Left ventricle myocardium inferior (tissue), 1 donor: ENCODE measurements around the gene SORCS1. TPM values are rescaled to one million over a fixed set of nuclear protein-coding genes. Genes with fewer than 3 reads are reported as not detected.

Source experiments
- DNase-seq: peaks from one replicate; pipeline ENCODE4 v3.0.0-alpha.2; 2020
- H3K27ac ChIP-seq: fragments of 200-600 bp; replicated peaks from 2 replicates; pipeline ENCODE4 v1.8.0; 2021
- H3K27me3 ChIP-seq: fragments of 200-600 bp; 2 replicates; pipeline ENCODE4 v1.8.0; 2021; ENCODE audit warnings: low read depth
- H3K36me3 ChIP-seq: fragments of 200-600 bp; 2 replicates; pipeline ENCODE4 v1.8.0; 2021
- H3K4me1 ChIP-seq: fragments of 200-600 bp; 2 replicates; pipeline ENCODE4 v1.8.0; 2021
- H3K4me3 ChIP-seq: fragments of 200-600 bp; 2 replicates; pipeline ENCODE4 v1.8.0; 2021; ENCODE audit warnings: mild to moderate bottlenecking, moderate library complexity
- H3K9me3 ChIP-seq: fragments of 200-600 bp; replicated peaks from 2 replicates; pipeline ENCODE4 v1.8.0; 2021
- intact Hi-C: fragments of 100-400 bp; cut with micrococcal nuclease; formaldehyde crosslinking; loops from one replicate; pipeline ENCODE4 v1.11.0; 2022
- total RNA-seq: library from RNA; stranded (reverse); fragmentation: NEBNext Ultra II Directional; extraction: Animal tissue kit (Norgen Biotek cat#: 25700); gene quantifications from one replicate; pipeline ENCODE4 v1.2.1, GENCODE V29; 2021
- TF ChIP-seq, protein P1 (sequence below): fragments of 200-600 bp; IDR thresholded peaks from 2 replicates; pipeline ENCODE4 v1.8.0; 2021; ENCODE audit warnings: antibody characterized with exemption, mild to moderate bottlenecking, borderline replicate concordance
- donor health status: DM: no; HTN: yes; CAD: no; lungs with severe emphysema.

Gene SORCS1
- total RNA-seq, 1 donor from 2014 or later: 2.9 TPM

- no peak overlapping the region for H3K4me3 ChIP-seq
- intact Hi-C loops: no loop called here
- H3K9me3 ChIP-seq: no peaks in the 10 kb centered on the region
- no peaks in the 10 kb centered on the region for H3K36me3 ChIP-seq
- H3K27ac ChIP-seq: no peak overlapping the region
- TF ChIP-seq, protein P1, sequence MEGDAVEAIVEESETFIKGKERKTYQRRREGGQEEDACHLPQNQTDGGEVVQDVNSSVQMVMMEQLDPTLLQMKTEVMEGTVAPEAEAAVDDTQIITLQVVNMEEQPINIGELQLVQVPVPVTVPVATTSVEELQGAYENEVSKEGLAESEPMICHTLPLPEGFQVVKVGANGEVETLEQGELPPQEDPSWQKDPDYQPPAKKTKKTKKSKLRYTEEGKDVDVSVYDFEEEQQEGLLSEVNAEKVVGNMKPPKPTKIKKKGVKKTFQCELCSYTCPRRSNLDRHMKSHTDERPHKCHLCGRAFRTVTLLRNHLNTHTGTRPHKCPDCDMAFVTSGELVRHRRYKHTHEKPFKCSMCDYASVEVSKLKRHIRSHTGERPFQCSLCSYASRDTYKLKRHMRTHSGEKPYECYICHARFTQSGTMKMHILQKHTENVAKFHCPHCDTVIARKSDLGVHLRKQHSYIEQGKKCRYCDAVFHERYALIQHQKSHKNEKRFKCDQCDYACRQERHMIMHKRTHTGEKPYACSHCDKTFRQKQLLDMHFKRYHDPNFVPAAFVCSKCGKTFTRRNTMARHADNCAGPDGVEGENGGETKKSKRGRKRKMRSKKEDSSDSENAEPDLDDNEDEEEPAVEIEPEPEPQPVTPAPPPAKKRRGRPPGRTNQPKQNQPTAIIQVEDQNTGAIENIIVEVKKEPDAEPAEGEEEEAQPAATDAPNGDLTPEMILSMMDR: no peak
- DNase-seq: no peak
- H3K27me3 ChIP-seq: peaks cover 46% of the 10 kb centered on the region
- no peaks in the 10 kb centered on the region for H3K4me1 ChIP-seq
These were observed 253.4 kb downstream of the SORCS1 start for GRCh38 chr10:106911096-106911495.

- intact Hi-C loops: no loop called here
- no peaks in the 10 kb centered on the region for H3K9me3 ChIP-seq
These were observed 253.8 kb downstream of the SORCS1 start for GRCh38 chr10:106910666-106911065.

GRCh38 chr10:106908225-106908624 is 256.3 kb downstream of the SORCS1 start:
- Histone ChIP-seq H3K36me3 (no peaks in the 10 kb centered on the region), H3K27me3 (peaks cover 34% of the 10 kb centered on the region), H3K27ac (no peak overlapping the region), H3K4me1 (no peaks in the 10 kb centered on the region), H3K4me3 (no peak overlapping the region), H3K9me3 (no peaks in the 10 kb centered on the region)
- intact Hi-C loops: no loop called here
- DNase-seq: no peak
- TF ChIP-seq, protein P1: no peak

More at GRCh38 chr10:106910666-106911065, 253.8 kb downstream of the SORCS1 start:
- Histone ChIP-seq H3K4me1 (no peaks in the 10 kb centered on the region), H3K27ac (no peak overlapping the region), H3K36me3 (no peaks in the 10 kb centered on the region), H3K27me3 (peaks cover 46% of the 10 kb centered on the region), H3K4me3 (no peak overlapping the region)
- DNase-seq: no peak
- TF ChIP-seq, protein P1: no peak

- H3K27ac ChIP-seq: no peak overlapping the region
- DNase-seq: no peak
- H3K4me1 ChIP-seq: no peaks in the 10 kb centered on the region
- no peaks in the 10 kb centered on the region for H3K36me3 ChIP-seq
- H3K27me3 ChIP-seq: peaks cover 10% of the 10 kb centered on the region
- TF ChIP-seq, protein P1: no peak
- intact Hi-C loops: no loop called here
- no peak overlapping the region for H3K4me3 ChIP-seq
- no peaks in the 10 kb centered on the region for H3K9me3 ChIP-seq
These were observed 260.3 kb downstream of the SORCS1 start for GRCh38 chr10:106904209-106904608.

GRCh38 chr10:106903180-106903579 is 261.3 kb downstream of the SORCS1 start:
- no peak for DNase-seq
- no peaks in the 10 kb centered on the region for H3K9me3 ChIP-seq
- peaks cover under 1% of the 10 kb centered on the region for H3K27me3 ChIP-seq
- no peaks in the 10 kb centered on the region for H3K4me1 ChIP-seq
- intact Hi-C loops: no loop called here
- TF ChIP-seq, protein P1: no peak
- no peak overlapping the region for H3K27ac ChIP-seq
- H3K36me3 ChIP-seq: no peaks in the 10 kb centered on the region
- H3K4me3 ChIP-seq: no peak overlapping the region
